ENCODE data around the gene GRK2.

The GRK2 gene

GRCh38 chr11:67310246-67311050 is 44.2 kb downstream of the GRK2 start:
- no peak overlapping the region for H2BK120ac ChIP-seq (ENCODE audit: low read depth, low read length)
- peak overlapping the region; percentile 17 for H3K14ac ChIP-seq (ENCODE audit: low read length)
- H3K9ac ChIP-seq (ENCODE audit: low read depth, low read length, poor library complexity) = peak overlapping the region; percentile 30
- peaks cover 2% of the 10 kb centered on the region for H3K79me1 ChIP-seq (ENCODE audit: low read depth, low read length)
- no peaks in the 10 kb centered on the region for H3K36me3 ChIP-seq (replicated peaks in 1 of 2; ENCODE audit: control insufficient read depth in 2 of 2, insufficient read depth in 2 of 2, low read length in 2 of 2)
- H3K18ac ChIP-seq (ENCODE audit: low read length) = peak overlapping the region; percentile 54
- no peak for DNase-seq (ENCODE audit: low spot score)
- peak overlapping the region; percentile 63 for H2BK12ac ChIP-seq (ENCODE audit: low read length)
- H3K4me3 ChIP-seq (ENCODE audit: low read length in 2 of 2) = no peak overlapping the region
- H2BK15ac ChIP-seq (ENCODE audit: low read length) = no peak overlapping the region
- H4K8ac ChIP-seq (ENCODE audit: low read depth, low read length) = no peak overlapping the region
- no peak overlapping the region for H2AK5ac ChIP-seq (ENCODE audit: low read depth, low read length)
- H4K91ac ChIP-seq (ENCODE audit: low read depth, low read length, poor library complexity) = no peak overlapping the region
- no peak overlapping the region for H3K27ac ChIP-seq (replicated peaks; ENCODE audit: low read length)
- H3K4ac ChIP-seq (ENCODE audit: low read length) = no peak overlapping the region
- H3K27me3 ChIP-seq (ENCODE audit: control insufficient read depth in 3 of 3, insufficient read depth in 3 of 3, low read depth in 1 of 3, low read length in 3 of 3) = peaks cover 0 to 1% (median 0%) of the 10 kb centered on the region in 3 experiments
- H3K4me1 ChIP-seq (ENCODE audit: control insufficient read depth in 2 of 2, insufficient read depth in 1 of 2, low read depth in 1 of 2, low read length in 2 of 2) = no peaks in the 10 kb centered on the region
- H2AFZ ChIP-seq (ENCODE audit: low read length) = peak overlapping the region; percentile 65
- peaks cover 0 to 2% of the 10 kb centered on the region in 2 donors for H3K9me3 ChIP-seq (replicated peaks in 1 of 2; ENCODE audit: control insufficient read depth in 2 of 2, insufficient read depth in 1 of 2, low read depth in 1 of 2, low read length in 2 of 2)
- no peak overlapping the region for H3K4me2 ChIP-seq (ENCODE audit: insufficient read depth, low read length, poor library complexity, severe bottlenecking)
- no CpG with 5 or more reads among the region's 19 CpGs for WGBS, 2 donors (ENCODE audit: extremely low coverage in 2 of 2, insufficient read length in 2 of 2, insufficient replicate concordance in 1 of 2)
- H3K23ac ChIP-seq (ENCODE audit: low read depth, low read length, poor library complexity) = peak overlapping the region; percentile 71
- H2BK5ac ChIP-seq (ENCODE audit: low read length) = peak overlapping the region; percentile 60

- no CpG with 5 or more reads among the region's 18 CpGs for WGBS, 2 donors (ENCODE audit: extremely low coverage in 2 of 2, insufficient read length in 2 of 2, insufficient replicate concordance in 1 of 2)
Measured at GRCh38 chr11:67311051-67311555, 44.8 kb downstream of the GRK2 start.

GRCh38 chr11:67311556-67312082 is 45.3 kb downstream of the GRK2 start:
- Histone ChIP-seq H3K27me3 (ENCODE audit: control insufficient read depth in 3 of 3, insufficient read depth in 3 of 3, low read depth in 1 of 3, low read length in 3 of 3) (no peaks in the 10 kb centered on the region), H3K4me2 (ENCODE audit: insufficient read depth, low read length, poor library complexity, severe bottlenecking) (no peak overlapping the region), H3K9me3 (replicated peaks in 1 of 2; ENCODE audit: control insufficient read depth in 2 of 2, insufficient read depth in 1 of 2, low read depth in 1 of 2, low read length in 2 of 2) (peaks cover 0 to 2% of the 10 kb centered on the region in 2 donors), H3K14ac (ENCODE audit: low read length) (no peak overlapping the region), H2AFZ (ENCODE audit: low read length) (no peak overlapping the region), H3K36me3 (replicated peaks in 1 of 2; ENCODE audit: control insufficient read depth in 2 of 2, insufficient read depth in 2 of 2, low read length in 2 of 2) (no peaks in the 10 kb centered on the region), H3K4me3 (ENCODE audit: low read length in 2 of 2) (no peak overlapping the region), H3K79me1 (ENCODE audit: low read depth, low read length) (peaks cover 2% of the 10 kb centered on the region), H2AK5ac (ENCODE audit: low read depth, low read length) (no peak overlapping the region), H2BK5ac (ENCODE audit: low read length) (no peak overlapping the region), H3K23ac (ENCODE audit: low read depth, low read length, poor library complexity) (peak overlapping the region; percentile 92), H3K4ac (ENCODE audit: low read length) (no peak overlapping the region), H2BK15ac (ENCODE audit: low read length) (no peak overlapping the region), H2BK120ac (ENCODE audit: low read depth, low read length) (no peak overlapping the region), H4K8ac (ENCODE audit: low read depth, low read length) (no peak overlapping the region), H3K9ac (ENCODE audit: low read depth, low read length, poor library complexity) (no peak overlapping the region), H4K91ac (ENCODE audit: low read depth, low read length, poor library complexity) (no peak overlapping the region), H2BK12ac (ENCODE audit: low read length) (peak overlapping the region; percentile 49), H3K4me1 (ENCODE audit: control insufficient read depth in 2 of 2, insufficient read depth in 1 of 2, low read depth in 1 of 2, low read length in 2 of 2) (no peaks in the 10 kb centered on the region), H3K18ac (ENCODE audit: low read length) (no peak overlapping the region), H3K27ac (replicated peaks; ENCODE audit: low read length) (no peak overlapping the region)
- DNase-seq (ENCODE audit: low spot score) = no peak
- no CpG with 5 or more reads among the region's 15 CpGs for WGBS, 2 donors (ENCODE audit: extremely low coverage in 2 of 2, insufficient read length in 2 of 2, insufficient replicate concordance in 1 of 2)

More at GRCh38 chr11:67311051-67311555, 44.8 kb downstream of the GRK2 start:
- Histone ChIP-seq H2BK120ac (ENCODE audit: low read depth, low read length) (no peak overlapping the region), H3K9ac (ENCODE audit: low read depth, low read length, poor library complexity) (peak overlapping the region; percentile 63), H3K4me1 (ENCODE audit: control insufficient read depth in 2 of 2, insufficient read depth in 1 of 2, low read depth in 1 of 2, low read length in 2 of 2) (no peaks in the 10 kb centered on the region), H4K8ac (ENCODE audit: low read depth, low read length) (no peak overlapping the region), H3K79me1 (ENCODE audit: low read depth, low read length) (peaks cover 2% of the 10 kb centered on the region), H4K91ac (ENCODE audit: low read depth, low read length, poor library complexity) (no peak overlapping the region), H2AFZ (ENCODE audit: low read length) (no peak overlapping the region), H2BK5ac (ENCODE audit: low read length) (no peak overlapping the region), H3K27me3 (ENCODE audit: control insufficient read depth in 3 of 3, insufficient read depth in 3 of 3, low read depth in 1 of 3, low read length in 3 of 3) (no peaks in the 10 kb centered on the region), H3K4me2 (ENCODE audit: insufficient read depth, low read length, poor library complexity, severe bottlenecking) (no peak overlapping the region), H3K36me3 (replicated peaks in 1 of 2; ENCODE audit: control insufficient read depth in 2 of 2, insufficient read depth in 2 of 2, low read length in 2 of 2) (no peaks in the 10 kb centered on the region), H3K27ac (replicated peaks; ENCODE audit: low read length) (no peak overlapping the region), H3K14ac (ENCODE audit: low read length) (peak overlapping the region; percentile 17), H3K4ac (ENCODE audit: low read length) (no peak overlapping the region), H3K4me3 (ENCODE audit: low read length in 2 of 2) (no peak overlapping the region), H2BK15ac (ENCODE audit: low read length) (no peak overlapping the region), H2BK12ac (ENCODE audit: low read length) (no peak overlapping the region), H2AK5ac (ENCODE audit: low read depth, low read length) (peak overlapping the region; percentile 56), H3K23ac (ENCODE audit: low read depth, low read length, poor library complexity) (peak overlapping the region; percentile 67), H3K9me3 (replicated peaks in 1 of 2; ENCODE audit: control insufficient read depth in 2 of 2, insufficient read depth in 1 of 2, low read depth in 1 of 2, low read length in 2 of 2) (peaks cover 0 to 2% of the 10 kb centered on the region in 2 donors), H3K18ac (ENCODE audit: low read length) (no peak overlapping the region)
- DNase-seq (ENCODE audit: low spot score) = no peak
